B cell (primary cell): ENCODE measurements around the gene TNMD. TPM values are rescaled to one million over a fixed set of nuclear protein-coding genes. Genes with fewer than 3 reads are reported as not detected.
A peak's percentile ranks its signal among the peaks of the same experiment; 100 is the strongest.

ENCODE experiments used
- ATAC-seq: fragments of 200-7000 bp; cut with Tn5 transposase; one replicate; pipeline ENCODE4 v1.10.0; 2021; ENCODE audit warnings: low read depth, mild to moderate bottlenecking, moderate number of reproducible peaks, moderate library complexity
- CTCF ChIA-PET: fragments of 350-600 bp; sonication (Branson Sonifier 250); formaldehyde crosslinking; loops from one replicate; lab custom pipeline; 2021; ENCODE audit warnings: antibody characterized with exemption, inconsistent platforms; lab: Charles Lee
- POLR2A ChIA-PET: fragments of 350-600 bp; sonication (Branson Sonifier 250); formaldehyde crosslinking; loops from one replicate; lab custom pipeline; 2021; ENCODE audit warnings: antibody characterized with exemption; lab: Charles Lee
- DNase-seq: peaks from one replicate; pipeline ENCODE4 v3.0.0; 2013
- H2AFZ ChIP-seq: 2 replicates; pipeline ENCODE4 v1.6.1; 2012; ENCODE audit warnings: mild to moderate bottlenecking, low read depth, low read length; ENCODE audit not compliant: insufficient read depth, poor library complexity, severe bottlenecking
- H3K27ac ChIP-seq, 2 donors: 1 replicate in 1 of 2; 2 replicates in 1 of 2; pipeline ENCODE4 v1.5.1; 2012 to 2013; ENCODE audit warnings: low read length in 2 of 2, mild to moderate bottlenecking in 2 of 2, moderate library complexity in 1 of 2
- H3K27me3 ChIP-seq, 4 experiments: fragments of 200-600 bp in 1 of 4; sonication (generic) in 1 of 4; replicated peaks in 1 of 4; 1 replicate in 2 of 4; 2 replicates in 2 of 4; pipeline versions ENCODE4 v1.6.1 to v1.7.0; 2013 to 2016; ENCODE audit warnings: low read length in 3 of 4, mild to moderate bottlenecking in 2 of 4, mixed read lengths in 1 of 4, moderate library complexity in 1 of 4; ENCODE audit not compliant: insufficient read depth in 4 of 4, control insufficient read depth in 3 of 4; ENCODE audit errors: control extremely low read depth in 1 of 4
- H3K36me3 ChIP-seq, 2 experiments: replicated peaks in 1 of 2; 1 replicate in 1 of 2; 2 replicates in 1 of 2; pipeline versions ENCODE4 v1.6.1 to v1.7.1; 2013; ENCODE audit warnings: low read length in 1 of 2; ENCODE audit not compliant: insufficient read depth in 2 of 2, control insufficient read depth in 1 of 2; ENCODE audit errors: control extremely low read depth in 1 of 2, extremely low read depth in 1 of 2
- H3K4me1 ChIP-seq, 2 donors: fragments of 200-600 bp in 1 of 2; sonication (generic) in 1 of 2; 1 replicate in 1 of 2; 2 replicates in 1 of 2; pipeline versions ENCODE4 v1.5.1 to v1.6.1; 2013 to 2017; ENCODE audit warnings: low read length in 2 of 2; ENCODE audit not compliant: control insufficient read depth in 2 of 2, insufficient read depth in 2 of 2
- H3K4me2 ChIP-seq: replicated peaks from 2 replicates; pipeline ENCODE3; 2012; ENCODE audit warnings: mild to moderate bottlenecking, low read depth, low read length; ENCODE audit not compliant: poor library complexity, severe bottlenecking
- H3K4me3 ChIP-seq, 5 experiments: fragments of 200-600 bp in 1 of 5; sonication (generic) in 1 of 5; 1 replicate in 3 of 5; 2 replicates in 2 of 5; pipeline versions ENCODE4 v1.5.1 to v1.7.0; 2011 to 2016; ENCODE audit warnings: low read length in 4 of 5, mild to moderate bottlenecking in 4 of 5, low read depth in 2 of 5, control low read depth in 1 of 5, moderate library complexity in 1 of 5; ENCODE audit not compliant: insufficient read depth in 1 of 5; ENCODE audit errors: control extremely low read depth in 1 of 5, extremely low read depth in 1 of 5
- H3K79me2 ChIP-seq: fragments of 200-600 bp; sonication (generic); one replicate; pipeline ENCODE4 v1.6.0; 2016; ENCODE audit warnings: low read length; ENCODE audit not compliant: control insufficient read depth, insufficient read depth
- H3K9ac ChIP-seq: fragments of 200-600 bp; sonication (generic); 2 replicates; pipeline ENCODE4 v1.6.1; 2017; ENCODE audit warnings: mild to moderate bottlenecking, low read length, moderate library complexity
- H3K9me3 ChIP-seq, 3 donors: one replicate each; pipeline versions ENCODE4 v1.6.1 to v1.7.1; 2013; ENCODE audit warnings: low read length in 2 of 3; ENCODE audit not compliant: control insufficient read depth in 2 of 3, insufficient read depth in 1 of 3; ENCODE audit errors: control extremely low read depth in 1 of 3
- H4K20me1 ChIP-seq: 2 replicates; pipeline ENCODE4 v1.6.0; 2012; ENCODE audit warnings: mild to moderate bottlenecking, low read length; ENCODE audit not compliant: insufficient read depth, control insufficient read depth, poor library complexity, severe bottlenecking
- H3K27ac Mint-ChIP-seq: one replicate; pipeline ENCODE4 v1.8.0; 2021; ENCODE audit warnings: mixed read lengths
- H3K27me3 Mint-ChIP-seq: one replicate; pipeline ENCODE4 v1.8.0; 2021; ENCODE audit warnings: mixed read lengths
- H3K4me1 Mint-ChIP-seq: one replicate; pipeline ENCODE4 v1.8.0; 2021; ENCODE audit warnings: mixed read lengths
- H3K4me3 Mint-ChIP-seq: one replicate; pipeline ENCODE4 v1.8.0; 2021; ENCODE audit warnings: mixed read lengths
- H3K9me3 Mint-ChIP-seq: one replicate; pipeline ENCODE4 v1.8.0; 2022; ENCODE audit warnings: mixed read lengths; ENCODE audit not compliant: insufficient read depth
- EZH2 ChIP-seq: IDR thresholded peaks from 2 replicates; pipeline ENCODE4 v1.6.1; 2012; ENCODE audit warnings: borderline replicate concordance, low read depth, mild to moderate bottlenecking, moderate library complexity, low read length; ENCODE audit not compliant: insufficient read depth, poor library complexity, severe bottlenecking
- whole genome bisulfite sequencing: methylation state at CpG from one replicate; pipeline ENCODE4 v1.1.5; 2013; ENCODE audit warnings: missing lambda C conversion rate; ENCODE audit not compliant: insufficient coverage; 5-methylcytosine and 5-hydroxymethylcytosine counted together
- intact Hi-C: fragments of 100-400 bp; cut with micrococcal nuclease; formaldehyde crosslinking; loops from one replicate; pipeline ENCODE4 v1.10.0; 2022
- polyA plus RNA-seq: library from polyadenylated mRNA; depleted of rRNA; stranded (reverse); fragments of >200 nt; gene quantifications from 2 replicates; pipeline ENCODE4 v1.2.3, GENCODE V29; 2012
- total RNA-seq, 2 donors: library from RNA; stranded (reverse); fragments of 120-200 nt in 1 of 2; gene quantifications; 1 replicate in 1 of 2; 2 replicates in 1 of 2; pipeline versions ENCODE4 v1.2.3 to v1.2.4, GENCODE V29; 2013 to 2022
- TF ChIP-seq, protein P1 (sequence below): fragments of 200-600 bp; IDR thresholded peaks from one replicate; pipeline ENCODE4 v1.8.0; 2022; ENCODE audit warnings: antibody characterized with exemption, mild to moderate bottlenecking

Gene TNMD
- total and polyA plus RNA-seq, 2 donors (not counting 1 experiment from before 2014, with no cell fraction given), result not detected

DNA sequence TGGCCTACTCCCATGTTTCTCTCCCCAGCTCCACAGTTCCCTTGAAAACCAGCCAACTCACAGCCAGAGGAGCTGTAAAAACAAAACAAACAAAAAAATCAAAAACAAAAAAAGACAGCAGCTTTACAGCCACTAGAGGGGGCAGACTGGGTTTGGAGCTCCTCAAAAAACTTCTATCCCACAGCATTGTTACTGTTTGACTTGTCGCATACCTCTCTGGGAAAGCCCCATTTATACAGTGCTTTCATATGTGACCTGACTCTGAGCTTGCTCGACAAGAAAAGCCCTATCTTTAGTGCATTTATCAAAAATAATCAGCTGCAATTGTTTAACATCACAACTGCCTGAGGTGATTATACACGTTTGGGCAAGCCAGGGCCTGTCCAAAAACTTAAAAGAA is 30.3 kb downstream of the TNMD start:
- Mint-ChIP-seq H3K4me1 (peaks cover 4% of the 10 kb centered on the region), H3K4me3 (no peak overlapping the region), H3K9me3 (no peaks in the 10 kb centered on the region), H3K27ac (no peak overlapping the region), H3K27me3 (peaks cover 28% of the 10 kb centered on the region)
- H3K9ac ChIP-seq, result no peak overlapping the region
- ChIA-PET POLR2A (no interaction called here), CTCF (interaction anchor here (0.6 to 3.0 kb wide), 11 partner anchors 8 to 211 kb away, joined by 3 to 22 read pairs (median 4); partner anchors contain the start of gene TSPAN6)
- no peaks in the 10 kb centered on the region for H4K20me1 ChIP-seq
- ATAC-seq (peak; percentile 62), DNase-seq (peak; percentile 39)
- H3K4me2 ChIP-seq, result no peak overlapping the region
- no peaks in the 10 kb centered on the region for H3K36me3 ChIP-seq
- peaks cover 4 to 7% of the 10 kb centered on the region in 2 donors for H3K4me1 ChIP-seq
- TF ChIP-seq, protein P1, sequence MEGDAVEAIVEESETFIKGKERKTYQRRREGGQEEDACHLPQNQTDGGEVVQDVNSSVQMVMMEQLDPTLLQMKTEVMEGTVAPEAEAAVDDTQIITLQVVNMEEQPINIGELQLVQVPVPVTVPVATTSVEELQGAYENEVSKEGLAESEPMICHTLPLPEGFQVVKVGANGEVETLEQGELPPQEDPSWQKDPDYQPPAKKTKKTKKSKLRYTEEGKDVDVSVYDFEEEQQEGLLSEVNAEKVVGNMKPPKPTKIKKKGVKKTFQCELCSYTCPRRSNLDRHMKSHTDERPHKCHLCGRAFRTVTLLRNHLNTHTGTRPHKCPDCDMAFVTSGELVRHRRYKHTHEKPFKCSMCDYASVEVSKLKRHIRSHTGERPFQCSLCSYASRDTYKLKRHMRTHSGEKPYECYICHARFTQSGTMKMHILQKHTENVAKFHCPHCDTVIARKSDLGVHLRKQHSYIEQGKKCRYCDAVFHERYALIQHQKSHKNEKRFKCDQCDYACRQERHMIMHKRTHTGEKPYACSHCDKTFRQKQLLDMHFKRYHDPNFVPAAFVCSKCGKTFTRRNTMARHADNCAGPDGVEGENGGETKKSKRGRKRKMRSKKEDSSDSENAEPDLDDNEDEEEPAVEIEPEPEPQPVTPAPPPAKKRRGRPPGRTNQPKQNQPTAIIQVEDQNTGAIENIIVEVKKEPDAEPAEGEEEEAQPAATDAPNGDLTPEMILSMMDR, result peak; percentile 43
- TF ChIP-seq EZH2, result no peak
- no peaks in the 10 kb centered on the region for H3K9me3 ChIP-seq
- no peak overlapping the region for H2AFZ ChIP-seq
- H3K27ac ChIP-seq, result no peak overlapping the region
- H3K4me3 ChIP-seq, result no peak overlapping the region
- intact Hi-C loops, result loop anchor here (1.0 kb wide), 1 partner anchor 21 kb away; the partner anchor contains the start of gene TSPAN6
- 0% methylated on average over 1 of the region's 3 CpGs for WGBS
- peaks cover 0 to 3% (median under 1%) of the 10 kb centered on the region in 4 experiments for H3K27me3 ChIP-seq
- no peaks in the 10 kb centered on the region for H3K79me2 ChIP-seq

DNA sequence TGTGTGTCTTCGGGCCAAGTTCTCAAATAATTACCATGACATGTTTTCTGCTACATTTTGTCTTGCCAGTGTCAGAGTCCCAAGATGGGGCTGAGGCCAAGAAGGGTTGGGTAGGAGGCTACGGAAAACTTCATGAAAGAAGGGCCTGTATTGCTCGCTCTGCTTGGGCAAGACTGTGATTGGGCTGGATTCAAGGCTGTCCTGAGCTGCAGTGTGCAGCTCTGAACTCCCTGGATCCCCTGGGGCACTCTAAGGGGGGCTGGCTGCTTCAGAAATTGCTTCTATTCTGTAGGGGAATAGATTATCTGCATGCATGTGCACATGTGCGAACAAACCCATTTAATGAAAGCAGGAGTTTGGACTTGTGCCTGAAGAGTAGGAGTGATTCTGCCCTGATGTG is 38.3 kb downstream of the TNMD start:
- no peak overlapping the region for H3K9ac ChIP-seq
- no peaks in the 10 kb centered on the region for H3K27me3 ChIP-seq
- H3K9me3 ChIP-seq, result peaks cover 0 to 3% (median 0%) of the 10 kb centered on the region in 3 donors
- intact Hi-C loops, result no loop called here
- Mint-ChIP-seq H3K27ac (no peak overlapping the region), H3K4me1 (peaks cover 12% of the 10 kb centered on the region), H3K27me3 (peaks cover 4% of the 10 kb centered on the region), H3K4me3 (no peak overlapping the region), H3K9me3 (no peaks in the 10 kb centered on the region)
- ATAC-seq (no peak), DNase-seq (no peak)
- no peaks in the 10 kb centered on the region for H4K20me1 ChIP-seq
- no peak overlapping the region for H3K4me3 ChIP-seq
- no peak overlapping the region for H3K27ac ChIP-seq
- H3K4me1 ChIP-seq, result peaks cover 12 to 14% of the 10 kb centered on the region in 2 donors
- CTCF ChIA-PET, result no interaction called here
- no peaks in the 10 kb centered on the region for H3K79me2 ChIP-seq
- 100% methylated on average over 2 of the region's 4 CpGs for WGBS
- no peak overlapping the region for H3K4me2 ChIP-seq
- no peak overlapping the region for H2AFZ ChIP-seq
- TF ChIP-seq, protein P1, result no peak
- TF ChIP-seq EZH2, result no peak
- POLR2A ChIA-PET, result no interaction called here
- H3K36me3 ChIP-seq, result no peaks in the 10 kb centered on the region
